ENCODE measurements around the gene THOC7.

THOC7 gene

GRCh38 chr3:63863150-63864007, at the start of gene THOC7, which contains the start of gene ATXN7:
Gene THOC7, minus strand, starts transcription at chr3:63863805. Its CDS starts 15 bp downstream, at chr3:63863790.
Gene ATXN7, plus strand, starts transcription at chr3:63863867. Its CDS starts 48,732 bp downstream, at chr3:63912599.
- no peak for DNase-seq

GRCh38 chr3:63912768-63913588, 49.4 kb upstream of the THOC7 start:
- DNase-seq: no peak

GRCh38 chr3:63911873-63912767, 48.5 kb upstream of the THOC7 start, which contains the start of gene SCAANT1:
Gene SCAANT1, minus strand, starts transcription at chr3:63912383.
- DNase-seq: peak; percentile 5

- DNase-seq: no peak
These were observed 47.9 kb upstream of the THOC7 start for GRCh38 chr3:63911509-63911872.

GRCh38 chr3:63910891-63911290, 47.3 kb upstream of the THOC7 start:
- no peak for DNase-seq

GRCh38 chr3:63910001-63910400, 46.4 kb upstream of the THOC7 start:
- no peak for DNase-seq

- no peak for DNase-seq
These were observed 45.8 kb upstream of the THOC7 start for GRCh38 chr3:63909431-63909830.

GRCh38 chr3:63908776-63909175, 45.2 kb upstream of the THOC7 start:
- DNase-seq: no peak

GRCh38 chr3:63908081-63908736, 44.6 kb upstream of the THOC7 start:
- DNase-seq: no peak

- no peak for DNase-seq
These were observed 42.4 kb upstream of the THOC7 start for GRCh38 chr3:63905731-63906620.

GRCh38 chr3:63900459-63900858, 36.9 kb upstream of the THOC7 start:
- DNase-seq: no peak

- DNase-seq: no peak
These were observed 36.4 kb upstream of the THOC7 start for GRCh38 chr3:63900010-63900409.

- no peak for DNase-seq
These were observed 32.9 kb upstream of the THOC7 start for GRCh38 chr3:63896332-63897030.

GRCh38 chr3:63895422-63896189, 32.0 kb upstream of the THOC7 start:
- DNase-seq: no peak

GRCh38 chr3:63892773-63893352, 29.3 kb upstream of the THOC7 start:
- DNase-seq: no peak

GRCh38 chr3:63891518-63891917, 27.9 kb upstream of the THOC7 start:
- no peak for DNase-seq

- peak; percentile 51 for DNase-seq
These were observed 23.3 kb upstream of the THOC7 start for GRCh38 chr3:63886858-63887257.

GRCh38 chr3:63880653-63881052, 17.0 kb upstream of the THOC7 start:
- no peak for DNase-seq

GRCh38 chr3:63878394-63879060, 14.9 kb upstream of the THOC7 start:
- DNase-seq: no peak

Measured in DMS79 treated with DMSO at 0.1 percent for 48 hours (cell line).